Panc1 (cell line): Measurements from ENCODE around the gene ZFP37.

ENCODE experiments used
- POLR2AphosphoS5 ChIP-seq: IDR thresholded peaks from 2 replicates; pipeline ENCODE4 v1.6.1; 2012; ENCODE audit warnings: mild to moderate bottlenecking, low read depth, low read length, moderate library complexity
- TF ChIP-seq, protein P1 (sequence below): fragments of 450-650 bp; IDR thresholded peaks from 2 replicates; pipeline ENCODE4 v1.5.1; 2017; ENCODE audit warnings: mild to moderate bottlenecking

DNA sequence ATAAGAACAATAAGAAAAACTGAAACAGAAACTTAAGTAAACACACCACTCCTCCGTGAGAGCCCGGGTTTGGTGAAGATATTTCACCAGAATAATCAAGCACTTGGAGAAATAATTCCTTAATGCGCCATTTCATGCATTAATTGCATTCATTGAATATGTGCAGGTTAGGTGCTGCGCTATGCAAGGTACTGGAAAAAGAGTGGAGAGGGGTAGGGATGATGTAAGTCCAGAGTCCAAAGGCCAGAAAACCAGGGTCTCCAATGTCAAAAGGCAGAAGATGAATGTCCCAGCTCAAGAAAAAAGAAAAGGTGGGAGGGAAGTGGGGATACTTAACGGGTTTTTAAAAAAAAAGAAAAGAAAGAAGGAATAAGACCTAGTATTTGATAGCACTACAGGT is 669 bp upstream of the ZFP37 start:
- TF ChIP-seq, protein P1, sequence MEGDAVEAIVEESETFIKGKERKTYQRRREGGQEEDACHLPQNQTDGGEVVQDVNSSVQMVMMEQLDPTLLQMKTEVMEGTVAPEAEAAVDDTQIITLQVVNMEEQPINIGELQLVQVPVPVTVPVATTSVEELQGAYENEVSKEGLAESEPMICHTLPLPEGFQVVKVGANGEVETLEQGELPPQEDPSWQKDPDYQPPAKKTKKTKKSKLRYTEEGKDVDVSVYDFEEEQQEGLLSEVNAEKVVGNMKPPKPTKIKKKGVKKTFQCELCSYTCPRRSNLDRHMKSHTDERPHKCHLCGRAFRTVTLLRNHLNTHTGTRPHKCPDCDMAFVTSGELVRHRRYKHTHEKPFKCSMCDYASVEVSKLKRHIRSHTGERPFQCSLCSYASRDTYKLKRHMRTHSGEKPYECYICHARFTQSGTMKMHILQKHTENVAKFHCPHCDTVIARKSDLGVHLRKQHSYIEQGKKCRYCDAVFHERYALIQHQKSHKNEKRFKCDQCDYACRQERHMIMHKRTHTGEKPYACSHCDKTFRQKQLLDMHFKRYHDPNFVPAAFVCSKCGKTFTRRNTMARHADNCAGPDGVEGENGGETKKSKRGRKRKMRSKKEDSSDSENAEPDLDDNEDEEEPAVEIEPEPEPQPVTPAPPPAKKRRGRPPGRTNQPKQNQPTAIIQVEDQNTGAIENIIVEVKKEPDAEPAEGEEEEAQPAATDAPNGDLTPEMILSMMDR, result no peak
- no peak for TF ChIP-seq POLR2AphosphoS5
